SH-SY5Y (cell line): ENCODE results near the gene KCNIP4.

ENCODE experiments used
- GATA2 ChIP-seq: IDR thresholded peaks from 2 replicates; pipeline ENCODE4 v1.6.1; 2011; ENCODE audit warnings: mild to moderate bottlenecking, low read depth, low read length
- GATA3 ChIP-seq: IDR thresholded peaks from 2 replicates; pipeline ENCODE4 v1.6.1; 2011; ENCODE audit warnings: low read depth, mild to moderate bottlenecking, low read length, moderate library complexity

DNA sequence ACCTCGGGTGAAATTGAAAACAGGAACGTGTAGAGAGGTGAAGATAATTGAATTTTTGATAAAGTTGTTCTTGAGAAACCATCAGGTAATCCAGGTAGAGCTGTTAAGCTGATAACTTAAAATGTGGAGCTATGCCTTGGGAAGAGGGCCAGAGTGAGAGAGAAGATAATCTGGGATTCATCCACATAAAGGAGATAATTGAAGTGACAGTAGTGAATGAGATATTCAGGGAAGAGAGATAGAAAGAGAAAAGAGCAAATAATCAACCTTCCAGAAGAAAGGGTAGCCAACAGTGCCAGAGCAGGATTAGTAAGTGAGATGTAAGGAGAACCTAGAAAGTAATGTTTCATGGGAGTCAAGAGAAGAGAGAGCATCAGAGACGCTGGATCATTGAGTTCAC lies 950.7 kb downstream of the KCNIP4 start:
- TF ChIP-seq GATA2 (no peak), GATA3 (no peak)
